Spinal cord (tissue), 10 donors: Measurements from ENCODE around the gene MINK1. TPM values are rescaled to one million over a fixed set of nuclear protein-coding genes. Genes with fewer than 3 reads are reported as not detected.
"Not testable (repeated sequence)": the region's sequence is repeated elsewhere in the genome, so short reads cannot be mapped to it uniquely, and the experiment has no call there.

Experiments
- DNase-seq, 6 donors: peaks; one replicate each; pipeline versions ENCODE4 v3.0.0 to v3.0.0-alpha.2; 2013 to 2015; ENCODE audit warnings: low spot score in 6 of 6, low read depth in 4 of 6
- H3K27ac ChIP-seq: one replicate; pipeline ENCODE4 v1.5.1; 2013; ENCODE audit warnings: low read depth, low read length, control low read depth
- H3K27me3 ChIP-seq: one replicate; pipeline ENCODE4 v1.6.1; 2013; ENCODE audit warnings: low read length; ENCODE audit not compliant: control insufficient read depth, insufficient read depth
- H3K36me3 ChIP-seq: one replicate; pipeline ENCODE4 v1.6.1; 2013; ENCODE audit warnings: low read length; ENCODE audit not compliant: control insufficient read depth, insufficient read depth
- H3K4me1 ChIP-seq: one replicate; pipeline ENCODE4 v1.6.1; 2013; ENCODE audit warnings: low read length; ENCODE audit not compliant: control insufficient read depth, insufficient read depth
- H3K4me3 ChIP-seq: one replicate; pipeline ENCODE4 v1.5.1; 2013; ENCODE audit warnings: low read depth, low read length, control low read depth
- H3K9me3 ChIP-seq: one replicate; pipeline ENCODE4 v1.6.1; 2013; ENCODE audit warnings: low read length; ENCODE audit not compliant: control insufficient read depth, insufficient read depth
- WGBS: methylation state at CpG from one replicate; pipeline ENCODE4 v1.1.5; 2013; ENCODE audit warnings: missing lambda C conversion rate; ENCODE audit not compliant: insufficient coverage; 5-methylcytosine and 5-hydroxymethylcytosine counted together
- polyA plus RNA-seq, 2 donors: library from polyadenylated mRNA; unstranded; fragments of 120-200 nt; gene quantifications; one replicate each; pipeline ENCODE4 v1.2.1, GENCODE V29; 2013; ENCODE audit not compliant: insufficient read length in 2 of 2
- total RNA-seq, 2 donors: library from RNA; depleted of rRNA in 1 of 2; stranded (reverse); fragments of 120-200 nt in 1 of 2; fragments of >200 nt in 1 of 2; gene quantifications; one replicate each; pipeline versions ENCODE4 v1.2.3 to v1.2.4, GENCODE V29; 2013 to 2014
- donor health status: healthy.

Gene MINK1
- total and polyA plus RNA-seq, 4 donors, result 33.5 to 86.2 (median 51.1) TPM

DNA sequence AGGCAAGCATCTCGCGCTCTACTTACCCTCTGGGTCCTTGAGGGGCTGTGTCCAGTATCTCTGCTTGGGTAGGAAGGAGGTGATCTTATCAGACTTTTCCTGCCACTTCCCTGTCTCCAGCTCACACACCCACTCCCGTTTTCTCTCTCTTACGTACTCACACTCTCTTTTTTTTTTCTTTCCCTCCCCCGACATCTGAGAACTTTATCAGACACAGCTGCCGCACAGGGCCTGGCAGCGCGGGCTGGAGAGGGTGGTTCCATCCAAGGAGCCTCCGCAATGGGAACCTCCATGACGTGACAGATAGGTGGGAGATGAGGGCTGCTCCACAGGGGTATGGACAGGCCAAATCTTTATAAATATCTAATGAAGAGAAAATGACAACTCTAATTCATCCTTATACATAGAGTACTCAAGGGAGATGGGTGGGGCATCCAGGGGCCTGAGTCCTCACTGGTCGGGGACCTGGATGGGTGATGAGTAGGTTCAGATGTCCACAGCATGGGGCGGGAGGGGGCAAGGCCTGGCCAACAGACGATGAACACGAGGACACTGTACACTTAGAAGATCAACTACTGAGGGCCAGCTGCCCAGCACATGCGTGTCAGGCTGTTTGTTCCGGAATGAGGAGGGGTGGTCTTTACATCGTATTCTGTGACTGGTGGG lies 23.3 kb downstream of the MINK1 start:
- Histone ChIP-seq H3K4me3 (no peak overlapping the region), H3K9me3 (no peaks in the 10 kb centered on the region), H3K36me3 (peaks cover 32% of the 10 kb centered on the region), H3K27me3 (no peaks in the 10 kb centered on the region), H3K4me1 (peaks cover 50% of the 10 kb centered on the region), H3K27ac (no peak overlapping the region)
- no peak for DNase-seq
- WGBS, result 77% methylated on average over 9 of the region's 17 CpGs

GRCh38 chr17:4856937-4857314 lies 23.8 kb downstream of the MINK1 start:
- Histone ChIP-seq H3K36me3 (peaks cover 32% of the 10 kb centered on the region), H3K4me3 (no peak overlapping the region), H3K27ac (no peak overlapping the region), H3K9me3 (no peaks in the 10 kb centered on the region), H3K27me3 (no peaks in the 10 kb centered on the region), H3K4me1 (peaks cover 51% of the 10 kb centered on the region)
- WGBS, result 76% methylated on average over 7 of the region's 7 CpGs
- DNase-seq, result no peak

DNA sequence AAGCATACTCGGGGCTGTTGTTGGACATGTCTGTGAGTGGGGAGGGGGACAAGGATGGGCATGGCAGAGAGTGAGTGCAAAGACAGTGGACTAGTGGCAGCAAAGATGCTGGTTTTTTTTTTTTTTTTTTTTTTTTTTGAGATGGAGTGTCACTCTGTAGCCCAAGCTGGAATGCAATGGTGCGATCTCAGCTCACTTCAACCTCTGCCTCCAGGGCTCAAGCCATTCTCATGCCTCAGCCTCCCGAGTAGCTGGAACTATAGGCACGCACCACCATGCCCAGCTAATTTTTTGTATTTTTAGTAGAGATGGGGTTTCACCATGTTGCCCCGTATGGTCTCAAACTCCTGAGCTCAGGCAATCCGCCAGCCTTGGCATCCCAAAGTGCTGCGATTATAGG lies 24.2 kb downstream of the MINK1 start:
- Histone ChIP-seq H3K27ac (peak overlapping the region; percentile 54), H3K36me3 (peaks cover 32% of the 10 kb centered on the region), H3K4me1 (peaks cover 51% of the 10 kb centered on the region)
- WGBS, result 75% methylated on average over 4 of the region's 7 CpGs
- H3K27me3 ChIP-seq, H3K4me3 ChIP-seq, H3K9me3 ChIP-seq, DNase-seq: not testable (repeated sequence)

DNA sequence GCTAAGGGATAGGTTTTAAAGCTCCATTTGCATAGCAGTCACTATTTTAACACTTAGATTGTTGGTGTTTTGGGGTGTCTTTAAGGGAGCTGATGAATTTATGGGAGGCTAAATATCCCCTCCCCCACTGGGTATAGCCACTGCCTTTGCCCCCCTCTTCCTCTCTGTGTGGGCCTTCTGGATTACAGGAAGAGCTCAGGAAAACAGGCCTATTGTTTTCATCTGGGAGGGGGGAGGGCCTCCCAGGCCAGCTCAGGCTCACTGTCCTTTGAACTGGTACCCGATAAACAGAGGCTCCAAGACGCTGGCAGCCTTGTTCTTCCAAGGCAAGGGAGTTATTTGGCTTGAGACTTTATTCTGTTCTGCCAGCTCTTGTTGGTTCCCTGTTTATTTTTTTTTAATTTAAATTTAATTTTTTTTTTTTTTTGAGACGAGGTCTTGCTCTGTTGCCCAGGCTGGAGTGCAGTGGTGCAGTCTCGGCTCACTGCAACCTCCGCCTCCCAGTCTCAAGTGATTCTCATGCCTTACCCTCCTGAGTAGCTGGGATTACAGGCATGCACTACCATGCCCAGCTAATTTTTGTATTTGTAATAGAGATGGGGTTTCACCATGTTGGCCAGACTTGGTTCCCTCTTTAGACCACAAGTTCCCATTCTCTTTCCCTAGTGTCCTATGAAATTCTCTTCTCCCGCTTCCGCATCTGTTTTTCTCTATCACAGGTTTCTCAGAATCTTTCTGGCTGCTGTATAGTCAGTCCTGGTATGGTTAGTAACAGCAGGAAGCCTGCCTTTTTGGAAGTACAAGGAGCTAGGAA lies 25.1 kb downstream of the MINK1 start:
- 25% methylated on average over 2 of the region's 7 CpGs for WGBS
- Histone ChIP-seq H3K27me3 (no peaks in the 10 kb centered on the region), H3K4me3 (no peak overlapping the region), H3K4me1 (peaks cover 51% of the 10 kb centered on the region), H3K36me3 (peaks cover 32% of the 10 kb centered on the region), H3K9me3 (no peaks in the 10 kb centered on the region), H3K27ac (peak overlapping the region; percentile 79)
- peak in 1 of 6 donors; percentile 59 for DNase-seq

DNA sequence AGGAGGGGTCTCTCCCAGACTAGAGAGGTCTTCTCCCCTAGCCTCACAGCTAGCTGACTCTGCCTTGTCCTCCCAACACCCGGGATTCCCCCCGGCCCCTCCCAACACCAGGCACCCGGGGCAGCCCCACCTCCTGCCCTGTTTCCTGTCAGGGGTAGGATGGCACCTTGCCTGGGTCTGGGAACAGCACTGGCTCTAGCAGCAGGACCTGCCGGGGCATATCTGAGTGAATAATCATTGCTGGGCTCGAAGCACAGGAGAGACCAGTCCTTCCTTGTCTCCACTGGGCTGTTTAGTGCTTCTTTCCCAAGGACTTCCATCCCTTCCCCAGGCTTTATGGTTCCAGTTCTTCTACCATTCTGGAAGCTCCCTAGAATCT lies 25.7 kb downstream of the MINK1 start:
- H3K9me3 ChIP-seq, result no peaks in the 10 kb centered on the region
- WGBS, result 31% methylated on average over 5 of the region's 5 CpGs
- DNase-seq, result no peak
- peaks cover 51% of the 10 kb centered on the region for H3K4me1 ChIP-seq
- peak overlapping the region; percentile 79 for H3K27ac ChIP-seq
- H3K36me3 ChIP-seq, result peaks cover 32% of the 10 kb centered on the region
- H3K27me3 ChIP-seq, result no peaks in the 10 kb centered on the region
- no peak overlapping the region for H3K4me3 ChIP-seq

- Histone ChIP-seq H3K9me3 (no peaks in the 10 kb centered on the region), H3K4me3 (no peak overlapping the region), H3K27ac (peak overlapping the region; percentile 68), H3K27me3 (no peaks in the 10 kb centered on the region), H3K36me3 (peaks cover 32% of the 10 kb centered on the region), H3K4me1 (peaks cover 47% of the 10 kb centered on the region)
- no peak for DNase-seq
- 77% methylated on average over 29 of the region's 32 CpGs for WGBS
Measured at GRCh38 chr17:4859816-4860625, 26.9 kb downstream of the MINK1 start.

DNA sequence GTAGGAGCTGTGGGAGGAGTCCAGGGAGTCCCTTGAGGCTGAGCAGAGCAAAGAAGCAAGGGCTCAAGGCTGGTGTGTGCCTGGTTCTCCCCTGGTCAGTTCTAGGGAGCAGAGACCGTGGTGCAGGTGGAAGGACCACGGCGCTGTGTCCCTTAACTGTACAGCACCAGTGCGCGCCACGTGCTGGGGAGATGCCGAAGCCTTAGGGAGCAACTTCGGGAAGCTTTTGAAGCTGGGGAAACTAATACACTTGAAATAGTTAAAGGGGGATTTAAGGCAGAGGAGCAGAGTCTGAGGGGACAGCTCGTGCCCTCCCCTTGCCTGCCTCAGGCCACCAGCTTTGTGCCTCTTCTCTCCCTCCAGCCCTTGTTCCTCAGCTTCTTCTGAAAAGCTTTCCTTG lies 27.5 kb downstream of the MINK1 start:
- peaks cover 47% of the 10 kb centered on the region for H3K4me1 ChIP-seq
- WGBS, result 85% methylated on average over 9 of the region's 9 CpGs
- H3K9me3 ChIP-seq, result no peaks in the 10 kb centered on the region
- peaks cover 32% of the 10 kb centered on the region for H3K36me3 ChIP-seq
- DNase-seq, result no peak
- H3K27ac ChIP-seq, result peak overlapping the region; percentile 68
- no peak overlapping the region for H3K4me3 ChIP-seq
- no peaks in the 10 kb centered on the region for H3K27me3 ChIP-seq

- Histone ChIP-seq H3K4me1 (peaks cover 46% of the 10 kb centered on the region), H3K27ac (no peak overlapping the region), H3K36me3 (peaks cover 31% of the 10 kb centered on the region), H3K9me3 (no peaks in the 10 kb centered on the region), H3K4me3 (no peak overlapping the region), H3K27me3 (no peaks in the 10 kb centered on the region)
- DNase-seq, result no peak
- WGBS, result 89% methylated on average over 15 of the region's 16 CpGs
Measured at GRCh38 chr17:4861052-4861451, 27.9 kb downstream of the MINK1 start.

DNA sequence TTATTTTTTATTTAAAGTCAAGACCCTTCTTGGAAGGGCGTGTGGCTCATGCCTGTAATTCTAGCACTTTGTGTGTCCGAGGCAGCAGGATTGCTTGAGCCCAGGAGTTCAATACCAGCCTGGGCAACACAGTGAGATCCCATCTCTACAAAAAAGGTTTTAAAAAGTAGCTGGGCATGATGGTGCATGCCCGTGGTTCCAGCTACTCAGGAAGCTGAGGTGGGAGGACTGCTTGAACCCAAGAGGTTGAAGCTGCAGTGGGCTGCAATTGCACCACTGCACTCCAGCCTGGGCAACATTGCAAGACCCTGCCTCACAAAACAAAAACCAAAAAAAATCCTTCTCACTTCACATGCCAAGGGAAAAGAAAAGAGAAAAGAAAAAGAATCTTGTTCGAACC lies 29.6 kb downstream of the MINK1 start:
- Histone ChIP-seq H3K36me3 (peaks cover 20% of the 10 kb centered on the region), H3K4me3 (no peak overlapping the region), H3K27ac (no peak overlapping the region), H3K27me3 (no peaks in the 10 kb centered on the region), H3K9me3 (no peaks in the 10 kb centered on the region), H3K4me1 (peaks cover 30% of the 10 kb centered on the region)
- no peak for DNase-seq
- WGBS, result 75% methylated on average over 1 of the region's 4 CpGs
